Panc1 (cell line): ENCODE results near the gene SNED1.

ENCODE experiments used
- TCF7L2 ChIP-seq: IDR thresholded peaks from 2 replicates; pipeline ENCODE4 v1.6.1; 2011; ENCODE audit warnings: mild to moderate bottlenecking, low read depth, low read length, inconsistent platforms
- TF ChIP-seq, protein P1 (sequence below): fragments of 450-650 bp; IDR thresholded peaks from 2 replicates; pipeline ENCODE4 v1.5.1; 2017; ENCODE audit warnings: mild to moderate bottlenecking

DNA sequence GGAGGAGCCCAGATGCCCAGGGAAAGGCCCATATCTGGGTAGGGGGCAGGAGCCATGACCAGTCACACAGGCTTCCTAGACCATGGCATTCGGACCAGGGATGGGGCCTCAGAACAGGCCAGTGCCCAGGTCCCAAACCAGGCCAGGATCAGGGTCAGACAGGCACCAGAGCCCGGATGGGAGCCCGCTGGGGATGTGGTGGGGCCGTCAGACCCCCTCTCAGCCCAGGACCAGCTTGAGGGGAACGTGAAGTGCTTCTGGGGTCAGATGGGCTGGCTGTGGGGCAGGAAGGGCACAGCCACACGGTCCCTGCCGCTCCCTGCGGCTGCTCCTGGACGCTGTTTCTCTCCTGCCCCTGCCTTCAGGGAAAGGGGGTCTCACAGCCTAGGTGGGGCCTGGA is 39.1 kb downstream of the SNED1 start:
- TF ChIP-seq, protein P1, sequence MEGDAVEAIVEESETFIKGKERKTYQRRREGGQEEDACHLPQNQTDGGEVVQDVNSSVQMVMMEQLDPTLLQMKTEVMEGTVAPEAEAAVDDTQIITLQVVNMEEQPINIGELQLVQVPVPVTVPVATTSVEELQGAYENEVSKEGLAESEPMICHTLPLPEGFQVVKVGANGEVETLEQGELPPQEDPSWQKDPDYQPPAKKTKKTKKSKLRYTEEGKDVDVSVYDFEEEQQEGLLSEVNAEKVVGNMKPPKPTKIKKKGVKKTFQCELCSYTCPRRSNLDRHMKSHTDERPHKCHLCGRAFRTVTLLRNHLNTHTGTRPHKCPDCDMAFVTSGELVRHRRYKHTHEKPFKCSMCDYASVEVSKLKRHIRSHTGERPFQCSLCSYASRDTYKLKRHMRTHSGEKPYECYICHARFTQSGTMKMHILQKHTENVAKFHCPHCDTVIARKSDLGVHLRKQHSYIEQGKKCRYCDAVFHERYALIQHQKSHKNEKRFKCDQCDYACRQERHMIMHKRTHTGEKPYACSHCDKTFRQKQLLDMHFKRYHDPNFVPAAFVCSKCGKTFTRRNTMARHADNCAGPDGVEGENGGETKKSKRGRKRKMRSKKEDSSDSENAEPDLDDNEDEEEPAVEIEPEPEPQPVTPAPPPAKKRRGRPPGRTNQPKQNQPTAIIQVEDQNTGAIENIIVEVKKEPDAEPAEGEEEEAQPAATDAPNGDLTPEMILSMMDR = no peak
- no peak for TF ChIP-seq TCF7L2
